Activated CD4-positive, alpha-beta T cell treated with anti-CD3 and anti-CD28 coated beads, Interleukin-2, amount 50 U/mL, for 16 hours (primary cell): Measurements from ENCODE around the gene TOM1L2.
A peak's percentile ranks its signal among the peaks of the same experiment; 100 is the strongest.

Source experiments
- DNase-seq: peaks from one replicate; pipeline ENCODE4 v3.0.0-alpha.2; 2020

TOM1L2 gene

DNA sequence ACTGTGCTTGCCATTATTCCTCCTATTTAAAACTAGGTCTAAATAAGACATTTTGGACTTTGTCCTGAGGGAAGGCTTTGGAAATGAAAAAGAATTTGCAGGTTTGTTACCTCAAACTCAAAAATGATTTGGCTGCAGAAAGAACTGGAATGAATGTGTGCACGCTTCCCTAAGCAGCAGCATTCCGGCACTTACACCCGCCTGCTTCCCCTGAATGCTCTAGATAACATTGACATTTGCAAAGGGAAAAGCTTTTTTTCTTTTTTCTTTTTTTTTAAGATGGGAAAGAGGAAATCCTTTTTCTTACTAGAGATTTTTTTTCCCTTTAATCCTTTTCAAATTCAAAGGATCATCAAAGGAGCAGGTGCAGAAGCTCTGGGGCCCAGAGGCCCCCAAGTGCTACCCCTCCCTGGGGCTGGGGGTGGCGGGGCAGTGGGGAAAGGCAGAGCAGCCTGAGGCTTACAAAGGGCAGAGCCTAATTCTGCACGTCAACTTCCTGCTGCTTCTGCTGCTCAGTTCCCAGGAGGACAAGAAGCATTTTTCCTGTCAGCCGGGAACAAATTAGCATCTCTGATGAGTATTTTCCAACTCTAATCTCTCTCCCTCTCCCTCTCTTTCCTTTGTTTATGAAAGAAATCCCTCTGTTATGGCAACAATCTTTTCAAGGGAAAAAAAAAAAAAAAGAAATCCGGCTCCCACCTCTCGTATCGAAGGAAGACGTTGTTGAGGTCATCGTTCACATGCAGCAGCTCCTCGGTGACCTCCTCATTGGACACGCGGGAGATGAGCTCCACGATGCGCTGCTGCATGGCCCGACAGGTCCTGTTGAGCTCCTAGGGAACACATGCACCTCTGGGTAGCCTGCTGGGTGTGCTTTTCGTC, 103.3 kb downstream of the TOM1L2 start:
- DNase-seq: no peak

DNA sequence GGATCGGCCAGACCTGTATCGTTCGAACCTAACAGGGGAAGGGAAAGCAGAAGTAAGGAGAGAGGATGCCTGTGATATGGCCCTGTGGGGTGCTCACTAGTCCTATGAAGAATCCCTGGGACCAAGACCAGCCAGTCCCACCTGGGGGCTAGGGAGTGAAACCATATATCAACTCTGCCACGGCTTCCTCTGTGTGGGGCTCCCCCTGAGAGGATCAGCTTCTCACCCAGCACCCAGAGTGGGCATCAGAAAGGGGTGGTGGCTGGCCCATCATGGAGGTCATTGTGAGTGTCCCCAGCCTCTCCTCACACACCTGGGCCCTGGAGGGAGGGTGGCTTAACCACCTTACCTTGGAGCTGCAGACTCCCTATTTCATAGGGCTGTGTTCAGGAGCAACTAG, 105.3 kb downstream of the TOM1L2 start:
- DNase-seq: no peak

DNA sequence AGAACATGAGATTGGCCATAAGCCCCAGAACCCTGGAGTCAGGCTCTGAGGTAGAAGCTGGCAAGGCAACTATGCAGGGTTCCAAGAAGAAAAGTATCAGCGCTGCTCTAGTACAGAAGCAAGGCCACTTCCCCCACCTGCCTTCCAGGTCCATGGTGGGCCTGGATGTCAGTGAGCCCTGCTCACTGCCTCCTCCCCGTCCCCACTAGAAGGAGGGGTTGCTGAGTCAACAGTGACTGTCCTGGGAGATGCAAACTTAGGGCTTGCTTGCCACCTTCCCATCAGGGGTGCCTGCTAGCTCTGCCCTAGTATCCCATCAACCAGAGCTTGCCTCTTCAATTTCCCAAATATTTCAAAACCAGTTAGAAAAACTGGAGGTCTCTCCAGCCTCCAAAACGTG, 105.8 kb downstream of the TOM1L2 start:
- no peak for DNase-seq

DNA sequence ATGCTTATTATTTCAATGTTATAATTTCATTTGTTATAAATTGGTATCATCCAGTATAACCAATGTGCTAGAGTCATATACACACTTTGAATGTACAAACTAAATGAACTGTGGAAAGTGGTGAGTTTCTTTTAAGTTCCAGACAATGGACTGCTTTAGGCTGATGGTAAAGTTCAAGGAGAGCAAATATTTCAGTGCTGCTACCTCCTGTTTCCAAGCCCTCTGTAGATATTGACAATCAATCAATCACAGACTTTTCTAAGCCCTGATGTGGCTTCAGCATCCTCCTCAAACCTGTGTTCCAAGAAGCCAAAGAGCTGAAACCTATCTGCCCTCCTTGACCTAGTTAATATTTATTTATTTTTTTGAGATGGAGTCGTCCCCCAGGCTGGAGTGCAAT, 107.2 kb downstream of the TOM1L2 start:
- DNase-seq: no peak

DNA sequence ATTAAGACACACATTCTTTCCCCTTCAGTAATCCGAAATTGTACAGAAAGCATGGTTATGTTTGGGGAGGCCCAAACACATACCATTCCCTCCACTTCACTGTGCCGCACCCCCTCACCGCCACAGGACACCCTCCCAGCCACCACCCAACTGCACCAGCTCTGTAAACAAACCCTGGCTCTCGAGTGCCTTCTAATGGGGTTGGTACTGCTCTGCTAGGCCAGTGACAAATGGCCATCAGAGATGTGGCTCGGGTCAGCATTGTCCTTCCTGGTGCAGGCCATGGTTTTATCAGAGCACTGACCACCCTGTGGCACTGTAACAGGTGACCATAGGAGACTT, 111.5 kb downstream of the TOM1L2 start:
- no peak for DNase-seq

DNA sequence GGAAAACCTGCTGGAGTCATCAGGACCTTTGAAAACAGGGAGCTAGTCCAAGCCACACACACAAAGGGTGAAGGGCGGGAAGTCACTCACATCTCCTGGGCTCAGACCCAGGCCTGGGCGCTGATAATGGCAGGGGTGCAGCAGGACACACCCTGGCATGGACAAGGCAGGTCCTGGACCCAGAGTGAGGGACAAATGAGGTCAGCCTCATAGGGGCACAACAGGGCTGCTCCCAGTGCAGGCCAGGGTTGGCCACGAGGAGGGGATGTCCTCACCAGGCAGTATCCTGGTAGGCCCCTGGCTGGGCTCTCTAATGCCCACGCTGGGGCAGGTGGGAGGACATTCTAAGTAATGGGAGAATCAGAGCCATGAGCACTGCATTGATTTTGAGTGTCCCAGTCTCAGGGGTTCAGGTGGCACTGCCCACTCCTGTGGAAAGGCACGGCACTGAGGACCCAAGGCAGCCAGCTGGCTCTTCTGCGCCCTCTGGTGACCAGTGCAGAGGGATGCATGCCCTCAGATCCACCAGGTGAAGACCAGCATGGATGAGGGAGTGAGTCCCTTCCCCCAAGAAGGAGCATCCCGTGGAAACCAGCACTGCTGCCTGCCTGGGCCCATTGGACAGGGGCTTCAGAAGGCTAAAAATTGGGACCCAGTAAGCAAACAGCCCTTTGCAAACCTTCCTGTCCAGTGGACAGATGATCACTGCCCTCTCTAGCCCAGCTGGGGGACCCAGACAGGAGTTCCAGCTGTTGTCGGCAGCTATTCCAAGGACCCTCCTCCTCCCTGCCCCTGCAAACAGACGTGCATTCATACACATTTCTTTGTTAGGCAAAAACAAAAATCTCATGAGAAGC, 112.1 kb downstream of the TOM1L2 start:
- peak; percentile 69 for DNase-seq

DNA sequence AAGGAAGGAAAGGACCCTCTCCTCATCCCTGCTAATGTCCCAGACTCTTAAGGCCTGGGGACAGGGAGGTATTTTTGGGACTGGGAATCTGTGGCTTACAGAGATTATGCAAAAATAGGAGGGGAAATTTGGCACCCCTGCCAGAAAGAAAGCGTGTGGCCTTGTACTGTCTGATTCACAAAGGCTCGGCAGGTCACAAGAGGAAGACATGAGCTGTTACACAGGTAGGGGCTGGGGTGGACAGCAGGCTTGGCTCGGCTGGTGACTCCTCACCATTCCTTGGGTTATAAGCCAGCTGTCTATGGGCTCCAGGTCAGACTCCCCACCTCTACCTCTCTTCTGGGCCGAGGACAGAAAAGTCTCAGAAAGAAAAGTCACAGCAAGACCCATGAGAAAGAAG, 114.7 kb downstream of the TOM1L2 start:
- DNase-seq: no peak

DNA sequence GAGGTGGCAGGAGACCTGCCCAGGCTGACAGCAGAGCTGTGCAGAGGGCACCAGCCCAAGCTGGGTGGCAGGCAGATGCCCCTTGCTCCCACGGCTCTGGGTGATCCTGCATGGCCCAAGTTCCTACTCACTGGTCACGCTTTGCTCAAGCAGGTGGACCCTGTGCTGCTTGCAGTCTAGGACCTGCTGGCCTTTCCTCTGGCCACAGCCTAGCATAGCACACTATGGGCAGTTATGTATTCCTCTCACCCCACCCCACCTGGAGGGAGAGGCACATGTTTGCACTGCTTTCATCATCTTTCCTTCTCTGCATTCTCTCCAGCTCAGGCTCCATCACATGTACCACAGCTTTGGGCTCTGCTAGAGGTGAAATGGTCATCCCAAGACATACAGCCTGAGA, 115.8 kb downstream of the TOM1L2 start:
- DNase-seq: no peak

DNA sequence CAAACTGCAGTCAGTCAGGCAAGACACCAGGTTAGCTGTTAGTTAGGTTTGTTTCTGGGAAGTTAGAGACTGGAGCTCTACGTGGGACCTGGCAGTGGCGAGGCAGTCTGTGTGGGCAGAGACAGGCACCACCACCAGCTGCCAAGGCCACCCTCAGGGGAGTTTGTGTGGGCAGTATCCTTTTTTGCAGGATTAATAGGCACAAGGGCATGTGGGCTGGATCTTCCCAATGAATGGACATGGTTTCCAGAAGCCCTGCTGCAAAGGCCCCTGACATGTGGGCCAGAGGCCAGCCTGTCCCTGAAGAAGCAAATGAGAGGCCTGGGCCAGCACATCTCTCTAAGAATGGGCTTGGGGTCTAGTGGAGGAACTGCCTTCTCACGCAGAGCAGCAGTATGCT, 116.2 kb downstream of the TOM1L2 start:
- DNase-seq: no peak

DNA sequence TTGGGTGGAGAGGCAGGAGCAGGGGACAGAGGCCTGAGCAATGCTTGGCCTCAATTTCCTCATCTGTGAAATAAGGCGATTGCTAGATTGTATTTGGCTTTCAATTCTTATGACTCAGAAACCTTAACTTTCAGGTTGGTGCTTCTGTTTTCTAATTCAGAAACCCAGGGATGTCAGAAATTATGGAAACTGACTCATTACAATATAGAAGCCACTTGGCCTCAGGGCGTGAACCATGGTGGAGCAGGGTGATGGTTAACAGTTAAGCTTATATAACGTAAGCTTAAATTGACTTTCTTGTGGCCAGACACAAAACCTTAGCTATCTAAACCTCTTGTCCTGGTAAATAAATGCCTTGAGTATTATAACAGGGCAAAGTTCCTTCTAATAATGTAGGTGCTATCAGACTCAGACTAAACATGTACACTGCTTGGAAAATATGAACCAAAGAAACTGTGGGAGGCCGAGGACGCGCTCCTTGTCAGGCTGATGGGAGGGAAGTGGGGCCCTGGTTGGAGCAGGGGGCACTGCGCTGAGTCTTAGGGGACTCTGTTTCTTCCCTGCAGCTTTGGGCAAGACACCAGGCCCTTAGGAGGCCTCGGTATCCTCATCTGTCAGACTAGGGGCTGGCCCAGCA, 118.3 kb downstream of the TOM1L2 start:
- peak; percentile 93 for DNase-seq

DNA sequence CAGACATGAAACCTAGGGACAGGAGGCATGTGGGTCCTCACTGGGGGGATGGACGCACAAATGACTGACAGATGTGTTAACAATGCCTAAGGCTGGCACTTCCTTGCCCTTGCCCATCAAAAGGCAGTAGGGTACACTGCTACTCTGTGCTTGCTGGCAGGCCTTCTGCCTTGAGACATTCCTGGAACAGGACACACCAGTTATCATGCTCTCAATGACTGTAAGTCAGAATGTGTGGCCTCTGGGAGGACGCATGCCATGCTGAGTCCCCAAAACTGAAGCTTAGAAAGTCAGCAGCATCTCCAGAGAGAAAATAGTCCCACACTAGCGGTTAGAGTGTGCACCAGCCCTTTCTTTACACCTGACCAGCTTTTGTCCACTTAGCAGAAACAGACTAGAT, 119.3 kb downstream of the TOM1L2 start:
- peak; percentile 43 for DNase-seq

DNA sequence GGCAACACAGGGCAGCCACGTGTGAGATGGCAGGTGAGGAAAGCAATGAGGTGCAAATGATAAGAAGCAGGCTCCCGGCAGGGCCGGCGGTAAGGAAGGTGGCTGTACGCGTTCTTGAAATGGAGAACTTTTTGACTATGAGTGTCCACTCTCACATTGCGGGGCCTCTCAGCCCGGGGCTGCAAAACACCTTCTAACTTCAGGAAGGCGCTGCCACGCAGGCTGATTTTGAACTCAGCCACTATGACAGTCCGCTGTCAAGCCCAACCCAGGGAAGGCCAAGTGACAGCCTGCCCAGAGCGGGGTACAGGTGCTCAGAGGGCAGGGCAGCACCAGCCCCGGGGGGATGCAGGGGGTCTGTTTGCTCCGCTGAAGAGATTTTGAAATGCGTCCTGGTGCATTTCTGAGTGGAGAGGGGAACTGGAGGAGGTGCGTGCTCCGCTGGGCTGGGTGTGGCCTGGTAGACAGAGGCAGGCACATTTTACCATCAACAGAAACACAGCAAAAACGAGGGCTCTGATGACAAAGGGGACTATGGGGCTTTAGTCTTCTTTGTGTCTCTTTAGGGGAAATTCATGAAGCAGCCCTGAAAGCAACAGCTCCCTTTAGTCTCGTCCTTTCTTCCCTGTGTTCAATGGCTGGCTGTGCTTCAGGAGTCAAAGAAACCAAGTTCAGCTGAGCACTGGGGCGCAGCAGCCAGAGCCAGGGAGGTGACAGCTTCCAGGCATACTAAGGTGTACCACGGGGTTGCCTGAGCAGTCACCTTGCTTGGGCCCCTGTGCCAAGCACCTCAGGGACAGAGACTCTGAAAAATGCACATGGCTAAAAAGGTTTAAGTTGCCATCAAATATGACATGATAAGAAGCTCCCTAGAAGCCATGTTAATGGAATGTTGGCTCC, 120.8 kb downstream of the TOM1L2 start:
- DNase-seq: no peak

DNA sequence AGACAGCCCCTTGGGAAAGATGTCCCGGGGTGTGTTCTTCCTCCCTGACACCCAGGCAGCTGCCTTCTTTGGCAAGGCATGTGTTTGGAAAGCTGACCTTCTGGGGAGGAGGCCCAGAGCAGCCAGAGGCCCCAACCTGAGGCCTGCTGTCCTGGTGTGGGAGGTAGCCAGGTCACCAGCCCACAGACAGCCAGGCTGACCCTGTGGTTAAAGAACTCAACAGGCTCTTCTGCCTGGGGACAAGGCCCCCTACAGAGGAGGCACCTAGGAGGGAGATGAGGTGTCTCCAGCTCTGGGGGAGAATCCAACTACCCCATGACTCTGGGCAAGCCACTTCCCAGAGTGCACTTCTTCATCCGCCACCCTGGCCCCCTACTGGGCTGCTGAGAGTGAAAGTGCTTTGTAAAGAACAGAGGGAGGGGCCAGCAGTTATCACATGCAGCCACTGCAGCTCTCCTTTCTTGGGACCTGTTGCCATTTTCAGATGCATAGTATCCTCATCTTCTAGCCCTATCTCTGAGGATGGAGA, 122.3 kb downstream of the TOM1L2 start:
- DNase-seq: peak; percentile 91

DNA sequence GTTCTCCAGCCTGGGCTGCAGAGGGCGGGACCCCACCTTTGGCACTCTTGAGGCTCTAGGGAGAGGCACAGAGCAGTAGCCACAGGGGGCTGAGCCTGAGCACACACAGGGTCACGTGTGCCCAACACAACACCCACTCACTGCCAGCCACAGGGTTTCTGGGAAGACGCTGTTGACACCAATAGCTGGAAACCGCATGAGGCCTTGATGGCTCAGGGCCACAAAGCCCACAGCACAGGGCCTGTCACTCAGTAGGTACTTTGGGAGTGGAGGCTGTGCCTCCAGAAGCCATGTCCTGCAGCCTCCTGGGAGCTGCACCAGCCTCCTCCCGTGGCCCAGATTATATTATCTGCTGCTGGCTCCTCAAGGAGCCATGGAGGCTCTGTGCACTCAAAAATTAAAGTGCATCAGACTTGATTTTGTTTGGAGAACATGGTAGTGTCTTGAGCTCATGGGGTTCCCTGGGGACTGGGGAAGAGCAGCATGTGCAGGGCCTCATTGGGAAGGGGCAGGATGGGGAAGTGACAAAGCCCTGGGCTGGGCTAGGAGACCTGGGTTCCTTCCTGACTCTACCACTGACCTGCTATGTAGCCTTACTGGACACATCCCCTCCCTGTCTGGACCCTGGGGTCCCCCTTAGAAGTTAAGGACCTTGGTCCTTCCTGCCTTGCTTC, 122.9 kb downstream of the TOM1L2 start:
- DNase-seq: peak; percentile 96

DNA sequence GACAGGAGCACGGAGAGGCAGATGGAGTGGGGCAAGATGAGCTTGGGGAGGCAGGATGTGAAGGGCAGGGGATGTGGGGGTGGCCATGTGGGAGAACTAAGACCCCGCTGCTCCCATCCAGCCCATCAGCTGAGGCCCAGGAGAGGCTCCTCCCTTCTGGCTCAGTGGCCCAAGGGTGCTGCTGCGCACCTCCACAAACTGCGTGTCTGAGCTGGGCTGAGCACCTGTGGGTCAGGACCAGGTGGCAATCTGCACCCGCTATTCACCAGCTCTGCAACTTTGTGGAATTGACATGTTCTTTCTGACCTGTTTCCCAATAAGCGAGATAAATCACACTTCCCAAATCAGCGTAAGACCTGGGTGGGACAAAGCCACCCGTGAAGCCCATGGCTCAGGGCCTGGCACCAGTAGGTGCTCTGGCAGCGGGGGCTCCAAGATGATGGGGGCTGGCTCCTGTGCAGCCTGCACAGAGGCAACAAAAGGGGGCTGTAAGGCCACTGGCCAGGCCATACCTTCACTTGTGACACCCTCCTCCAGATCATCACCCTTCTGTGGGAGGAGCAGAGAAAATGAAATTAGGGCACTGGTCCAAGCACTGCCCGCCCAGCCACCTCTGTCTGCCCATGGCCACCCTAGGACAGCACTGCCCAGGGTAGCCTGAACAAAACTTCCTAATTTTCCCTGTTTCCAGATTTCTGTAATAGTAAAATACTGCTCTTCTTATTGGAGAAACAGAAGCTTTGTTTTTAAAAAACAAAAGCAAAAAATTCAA, 123.7 kb downstream of the TOM1L2 start:
- DNase-seq: no peak

DNA sequence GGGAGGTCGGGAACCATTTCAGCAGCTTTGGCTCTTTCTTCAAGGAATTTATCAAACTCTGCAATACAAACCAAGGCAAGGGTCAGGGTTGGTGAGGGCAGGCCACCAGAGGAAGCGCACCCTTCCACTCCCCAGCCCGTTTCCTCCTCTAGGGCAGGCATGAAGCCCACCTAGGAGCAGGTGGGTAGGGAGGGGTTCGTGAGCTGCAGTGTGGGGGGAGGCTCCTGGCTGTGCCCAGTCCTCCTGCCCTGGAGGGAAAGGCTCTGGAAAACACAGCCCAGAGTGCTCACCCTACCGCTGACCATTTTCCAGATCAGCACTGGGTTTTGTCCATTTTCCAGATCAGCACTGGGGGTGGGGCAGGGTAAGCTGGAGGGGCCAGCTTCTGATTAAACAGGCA, 124.5 kb downstream of the TOM1L2 start:
- no peak for DNase-seq

DNA sequence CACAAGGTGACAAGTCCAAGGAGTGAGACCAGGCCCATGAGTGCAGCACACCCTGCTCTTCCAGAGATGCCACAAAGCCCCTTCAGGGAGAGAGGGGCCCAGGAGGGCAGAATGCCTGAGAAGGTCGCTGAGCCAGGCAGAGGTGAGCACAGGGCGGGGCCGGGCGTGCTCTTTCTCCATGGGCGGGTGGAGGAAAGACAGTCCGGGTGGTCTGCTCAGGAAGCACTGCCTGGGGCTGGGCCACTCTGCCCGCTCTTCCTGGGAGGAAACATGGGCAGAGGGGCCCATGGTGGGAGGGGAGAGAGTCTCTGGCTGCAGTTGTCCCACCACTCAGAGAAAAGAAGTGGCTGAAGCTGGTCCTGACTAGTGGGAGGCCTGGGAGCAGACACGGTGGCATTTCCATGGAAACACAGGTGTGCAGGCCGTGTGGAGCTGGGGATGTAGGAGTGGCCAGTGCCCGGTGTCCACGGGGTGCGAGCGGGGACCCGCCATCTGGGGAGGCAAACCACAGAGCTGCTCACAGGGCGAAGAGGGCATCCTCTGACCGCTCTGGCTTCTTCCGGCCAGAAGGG, 125.0 kb downstream of the TOM1L2 start:
- no peak for DNase-seq

DNA sequence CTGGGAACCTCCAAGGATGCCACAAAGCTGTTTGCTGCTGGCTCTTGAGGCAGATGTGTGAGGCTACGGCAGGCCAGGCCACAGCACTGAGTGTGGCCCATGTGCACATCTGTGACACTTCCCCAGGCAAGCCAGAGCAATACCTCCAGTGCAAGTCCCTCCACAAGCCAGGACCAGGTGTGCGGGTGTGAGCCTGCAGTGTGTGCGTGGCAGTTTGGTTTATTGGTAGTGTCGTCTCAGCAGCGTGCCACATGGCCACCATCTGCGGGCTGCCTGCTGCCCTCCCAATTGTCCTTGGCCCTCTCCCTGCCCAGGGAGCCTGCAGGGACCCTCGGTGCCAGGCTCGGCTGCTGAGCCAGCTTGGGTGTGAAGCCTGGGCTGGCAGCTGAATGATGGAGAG, 125.6 kb downstream of the TOM1L2 start:
- no peak for DNase-seq

DNA sequence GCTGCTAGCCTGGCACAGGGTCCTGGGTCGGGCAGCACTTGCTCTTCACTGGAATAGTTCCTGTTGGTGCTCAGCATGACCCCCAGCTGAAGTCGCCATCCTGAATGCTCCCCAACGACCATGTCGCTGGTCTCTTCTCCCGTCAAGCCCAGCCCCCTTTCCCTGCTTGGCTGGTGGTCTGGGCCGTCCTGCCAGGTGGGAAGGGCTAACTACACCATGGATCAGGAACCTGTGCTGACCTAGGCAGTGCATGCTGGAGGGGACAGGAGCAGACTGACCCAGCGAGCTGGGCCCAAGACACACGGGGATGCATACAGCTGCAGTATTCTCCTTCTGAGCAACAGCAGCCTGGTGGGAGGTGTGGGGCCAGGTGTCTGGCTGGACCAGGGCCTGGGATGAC, 126.2 kb downstream of the TOM1L2 start:
- no peak for DNase-seq

DNA sequence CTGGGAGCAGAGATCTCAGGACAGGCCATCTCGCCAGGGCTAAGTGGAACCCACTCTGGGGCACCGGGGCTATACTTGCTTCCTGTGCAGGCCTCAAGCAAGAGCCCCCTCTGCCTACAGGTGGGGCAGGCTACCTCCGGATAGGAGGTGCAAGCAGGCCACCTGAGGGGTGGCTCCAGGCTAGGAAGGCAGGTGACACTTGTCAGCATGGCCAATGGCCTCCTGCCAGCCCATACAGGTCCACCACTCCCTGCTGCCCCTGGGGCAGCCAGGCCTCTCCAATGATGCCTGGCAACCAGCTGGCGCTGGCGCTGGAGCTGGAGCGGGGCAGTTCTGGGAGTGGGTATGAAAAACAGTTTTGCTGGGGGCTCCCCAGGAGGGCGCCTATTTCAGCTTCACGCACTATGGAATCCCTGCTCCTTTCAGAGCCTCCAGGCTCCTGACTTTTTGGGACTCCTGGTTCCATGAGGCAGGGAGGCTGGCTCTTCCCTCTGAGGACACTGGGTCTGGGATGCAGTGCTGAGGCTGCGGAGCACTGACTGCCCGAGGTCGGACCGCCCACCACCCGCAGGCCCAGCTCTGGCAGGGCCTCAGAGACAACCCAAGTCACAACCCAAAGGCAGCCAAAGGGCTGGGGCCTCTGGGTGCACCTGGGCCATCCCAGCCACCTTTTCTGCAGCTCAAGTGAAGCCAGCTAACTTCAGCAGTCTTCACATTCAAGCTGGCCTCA, 127.0 kb downstream of the TOM1L2 start:
- DNase-seq: no peak
